ENCODE data around the gene KRT7. TPM values are rescaled to one million over a fixed set of nuclear protein-coding genes. Genes with fewer than 3 reads are reported as not detected.

The KRT7 gene
- total RNA-seq, 5 donors from 2014 or later (not counting 1 experiment from before 2014, with no cell fraction given): 2.7 to 3.8 (median 3.3) TPM; not detected in 2

- DNase-seq: peak in 23 of 35 experiments; percentile 2 to 53 (median 21)
- no peaks in the 10 kb centered on the region for H3K4me1 Mint-ChIP-seq
- no peak overlapping the region for H3K4me3 Mint-ChIP-seq
- no peak overlapping the region for H3K27ac Mint-ChIP-seq
- peak in 3 of 4 experiments; percentile 27 to 34 (median 32) for ATAC-seq (replicated peaks in 1 of 4)
- no peaks in the 10 kb centered on the region for H3K9me3 ChIP-seq
- ChIA-PET CTCF (no interaction called here), POLR2A (no interaction called here)
- peaks cover 17 to 41% of the 10 kb centered on the region in 2 donors for H3K27me3 Mint-ChIP-seq
- no peaks in the 10 kb centered on the region for H3K36me3 ChIP-seq (ENCODE audit: control insufficient read depth in 2 of 2, extremely low read depth in 1 of 2, insufficient read depth in 1 of 2, low read length in 1 of 2)
- H3K36me3 Mint-ChIP-seq: no peaks in the 10 kb centered on the region
- no peaks in the 10 kb centered on the region for H3K9me3 Mint-ChIP-seq
- no peaks in the 10 kb centered on the region for H3K4me1 ChIP-seq (ENCODE audit: control insufficient read depth in 1 of 2, extremely low read depth in 1 of 2, insufficient read depth in 2 of 2, low read length in 2 of 2)
- no peak overlapping the region for H3K4me3 ChIP-seq (ENCODE audit: control insufficient read depth in 1 of 2, extremely low read depth in 1 of 2, low read length in 1 of 2)
- H3K27me3 ChIP-seq (replicated peaks in 1 of 2; ENCODE audit: control insufficient read depth in 2 of 2, extremely low read depth in 1 of 2, insufficient read depth in 2 of 2, low read length in 1 of 2): peaks cover 15 to 28% of the 10 kb centered on the region in 2 experiments
- 16% methylated on average over 7 of the region's 8 CpGs for WGBS (ENCODE audit: insufficient coverage)
- no peak overlapping the region for H3K27ac ChIP-seq (ENCODE audit: low read length)
Observed at GRCh38 chr12:52221912-52222457, 11.1 kb upstream of the KRT7 start.

DNA sequence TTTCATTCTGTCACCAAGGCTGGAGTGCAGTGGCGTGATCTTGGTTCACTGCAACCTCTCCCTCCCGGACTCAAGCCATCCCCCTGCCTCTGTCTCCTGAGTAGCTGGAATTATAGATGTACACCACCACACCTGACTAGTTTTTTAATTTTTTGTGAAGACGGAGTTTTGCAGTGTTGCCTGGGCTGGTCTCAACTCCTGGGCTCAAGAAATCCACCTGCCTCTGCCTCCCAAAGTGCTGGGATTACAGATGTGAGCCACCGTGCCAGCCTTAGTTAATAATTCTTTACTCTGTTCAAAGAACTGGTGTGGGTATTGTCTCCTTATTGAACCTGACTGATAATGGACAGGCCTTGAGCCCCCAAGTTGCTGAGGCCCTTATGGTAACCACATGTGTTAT, 10.4 kb upstream of the KRT7 start:
- no peak overlapping the region for H3K4me3 Mint-ChIP-seq
- ChIA-PET CTCF (no interaction called here), POLR2A (no interaction called here)
- no peaks in the 10 kb centered on the region for H3K4me1 ChIP-seq (ENCODE audit: control insufficient read depth in 1 of 2, extremely low read depth in 1 of 2, insufficient read depth in 2 of 2, low read length in 2 of 2)
- no peak overlapping the region for H3K27ac ChIP-seq (ENCODE audit: low read length)
- 100% methylated on average over 2 of the region's 4 CpGs for WGBS (ENCODE audit: insufficient coverage)
- H3K27ac Mint-ChIP-seq: no peak overlapping the region
- H3K4me1 Mint-ChIP-seq: no peaks in the 10 kb centered on the region
- no peaks in the 10 kb centered on the region for H3K9me3 Mint-ChIP-seq
- H3K27me3 ChIP-seq (replicated peaks in 1 of 2; ENCODE audit: control insufficient read depth in 2 of 2, extremely low read depth in 1 of 2, insufficient read depth in 2 of 2, low read length in 1 of 2): peaks cover 15 to 26% of the 10 kb centered on the region in 2 experiments
- no peak for ATAC-seq (replicated peaks in 1 of 4)
- H3K9me3 ChIP-seq: no peaks in the 10 kb centered on the region
- H3K4me3 ChIP-seq (ENCODE audit: control insufficient read depth in 1 of 2, extremely low read depth in 1 of 2, low read length in 1 of 2): no peak overlapping the region
- peaks cover 17 to 43% of the 10 kb centered on the region in 2 donors for H3K27me3 Mint-ChIP-seq
- DNase-seq: no peak
- no peaks in the 10 kb centered on the region for H3K36me3 Mint-ChIP-seq
- H3K36me3 ChIP-seq (ENCODE audit: control insufficient read depth in 2 of 2, extremely low read depth in 1 of 2, insufficient read depth in 1 of 2, low read length in 1 of 2): no peaks in the 10 kb centered on the region

DNA sequence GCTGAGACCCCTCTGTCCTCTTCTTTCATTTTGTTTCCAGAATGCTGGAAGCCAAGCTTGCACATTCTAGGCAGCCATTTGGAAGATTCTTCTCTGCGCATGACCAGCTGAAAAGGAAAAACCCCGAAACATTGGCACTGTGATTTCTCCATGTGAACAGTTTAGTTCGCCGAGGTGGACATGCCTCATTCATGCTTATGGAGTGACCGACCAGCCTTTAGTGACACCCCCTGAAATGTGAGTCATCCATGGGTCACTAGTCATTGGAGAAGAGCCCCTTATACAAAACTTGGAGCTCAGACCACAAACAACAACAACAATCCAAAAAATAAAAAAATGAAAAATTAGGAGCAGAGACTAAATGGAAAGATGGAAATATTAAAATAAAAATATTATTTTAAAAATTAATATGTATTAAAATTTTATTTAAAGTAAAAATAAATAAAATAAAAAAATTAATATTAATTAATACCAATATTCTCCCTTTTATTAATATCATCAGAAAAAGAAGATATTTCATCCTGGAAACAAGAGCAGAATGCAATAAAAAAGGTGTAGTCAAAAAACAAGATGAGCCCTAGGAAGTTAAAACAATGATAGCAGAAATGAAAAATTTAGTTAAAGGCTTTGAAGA, 9.5 kb upstream of the KRT7 start:
- H3K4me3 Mint-ChIP-seq: no peak overlapping the region
- H3K36me3 ChIP-seq (ENCODE audit: control insufficient read depth in 2 of 2, extremely low read depth in 1 of 2, insufficient read depth in 1 of 2, low read length in 1 of 2): no peaks in the 10 kb centered on the region
- no peaks in the 10 kb centered on the region for H3K4me1 Mint-ChIP-seq
- no peak for ATAC-seq (replicated peaks in 1 of 4)
- H3K9me3 ChIP-seq: no peaks in the 10 kb centered on the region
- no peaks in the 10 kb centered on the region for H3K4me1 ChIP-seq (ENCODE audit: control insufficient read depth in 1 of 2, extremely low read depth in 1 of 2, insufficient read depth in 2 of 2, low read length in 2 of 2)
- CTCF ChIA-PET: interaction anchor here (0.6 kb wide), 2 partner anchors 105 to 948 kb away, joined by 3 read pairs; no protein-coding TSS in a partner anchor
- H3K27me3 Mint-ChIP-seq: peaks cover 17 to 44% of the 10 kb centered on the region in 2 donors
- peaks cover 15 to 26% of the 10 kb centered on the region in 2 experiments for H3K27me3 ChIP-seq (replicated peaks in 1 of 2; ENCODE audit: control insufficient read depth in 2 of 2, extremely low read depth in 1 of 2, insufficient read depth in 2 of 2, low read length in 1 of 2)
- POLR2A ChIA-PET: no interaction called here
- 94% methylated on average over 3 of the region's 5 CpGs for WGBS (ENCODE audit: insufficient coverage)
- DNase-seq: no peak
- H3K27ac ChIP-seq (ENCODE audit: low read length): no peak overlapping the region
- H3K36me3 Mint-ChIP-seq: no peaks in the 10 kb centered on the region
- H3K4me3 ChIP-seq (ENCODE audit: control insufficient read depth in 1 of 2, extremely low read depth in 1 of 2, low read length in 1 of 2): no peak overlapping the region
- H3K27ac Mint-ChIP-seq: peak overlapping the region in 1 of 2 donors; percentile 12
- H3K9me3 Mint-ChIP-seq: no peaks in the 10 kb centered on the region

DNA sequence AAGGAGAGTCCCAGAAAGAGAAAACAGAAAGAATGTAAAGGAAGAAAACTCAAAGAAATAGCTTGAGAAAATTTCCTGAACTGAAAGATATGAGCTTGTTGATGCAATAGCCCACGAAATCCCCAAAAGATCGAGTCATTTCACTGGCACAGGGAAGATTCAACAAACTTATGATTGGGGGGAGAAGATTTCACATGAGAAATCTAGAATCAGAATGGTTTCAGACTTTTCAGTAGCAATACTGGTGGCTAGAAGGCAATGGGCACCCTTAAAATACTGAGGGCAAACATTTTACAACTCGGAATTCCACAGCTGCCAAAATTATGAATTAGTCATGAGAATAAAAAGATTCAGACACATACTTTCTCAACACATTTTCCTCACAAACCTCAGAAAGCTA, 8.9 kb upstream of the KRT7 start:
- Mint-ChIP-seq H3K27me3 (peaks cover 17 to 47% of the 10 kb centered on the region in 2 donors), H3K27ac (no peak overlapping the region), H3K4me3 (no peak overlapping the region), H3K36me3 (no peaks in the 10 kb centered on the region), H3K4me1 (no peaks in the 10 kb centered on the region), H3K9me3 (no peaks in the 10 kb centered on the region)
- Histone ChIP-seq H3K9me3 (no peaks in the 10 kb centered on the region), H3K36me3 (ENCODE audit: control insufficient read depth in 2 of 2, extremely low read depth in 1 of 2, insufficient read depth in 1 of 2, low read length in 1 of 2) (no peaks in the 10 kb centered on the region), H3K4me1 (ENCODE audit: control insufficient read depth in 1 of 2, extremely low read depth in 1 of 2, insufficient read depth in 2 of 2, low read length in 2 of 2) (no peaks in the 10 kb centered on the region), H3K27me3 (replicated peaks in 1 of 2; ENCODE audit: control insufficient read depth in 2 of 2, extremely low read depth in 1 of 2, insufficient read depth in 2 of 2, low read length in 1 of 2) (peaks cover 15 to 29% of the 10 kb centered on the region in 2 experiments), H3K4me3 (ENCODE audit: control insufficient read depth in 1 of 2, extremely low read depth in 1 of 2, low read length in 1 of 2) (no peak overlapping the region), H3K27ac (ENCODE audit: low read length) (no peak overlapping the region)
- ATAC-seq (replicated peaks in 1 of 4): no peak
- ChIA-PET CTCF (interaction anchor here (0.6 kb wide), 2 partner anchors 104 to 948 kb away, joined by 3 read pairs; no protein-coding TSS in a partner anchor), POLR2A (no interaction called here)
- 60% methylated on average over 1 of the region's 3 CpGs for WGBS (ENCODE audit: insufficient coverage)
- DNase-seq: no peak

- no peaks in the 10 kb centered on the region for H3K4me1 ChIP-seq (ENCODE audit: control insufficient read depth in 1 of 2, extremely low read depth in 1 of 2, insufficient read depth in 2 of 2, low read length in 2 of 2)
- no peaks in the 10 kb centered on the region for H3K36me3 Mint-ChIP-seq
- ChIA-PET CTCF (interaction anchor here in 1 of 2 donors (0.7 kb wide), 1 partner anchor 8 kb away, joined by 3 read pairs; no protein-coding TSS in a partner anchor), POLR2A (no interaction called here)
- H3K4me3 Mint-ChIP-seq: no peak overlapping the region
- H3K27ac ChIP-seq (ENCODE audit: low read length): no peak overlapping the region
- no peak overlapping the region for H3K27ac Mint-ChIP-seq
- no peaks in the 10 kb centered on the region for H3K9me3 ChIP-seq
- H3K27me3 ChIP-seq (replicated peaks in 1 of 2; ENCODE audit: control insufficient read depth in 2 of 2, extremely low read depth in 1 of 2, insufficient read depth in 2 of 2, low read length in 1 of 2): peaks cover 15 to 33% of the 10 kb centered on the region in 2 experiments
- no peaks in the 10 kb centered on the region for H3K4me1 Mint-ChIP-seq
- peaks cover 25 to 48% of the 10 kb centered on the region in 2 donors for H3K27me3 Mint-ChIP-seq
- DNase-seq (no peak), ATAC-seq (replicated peaks in 1 of 4) (no peak)
- H3K36me3 ChIP-seq (ENCODE audit: control insufficient read depth in 2 of 2, extremely low read depth in 1 of 2, insufficient read depth in 1 of 2, low read length in 1 of 2): no peaks in the 10 kb centered on the region
- no peaks in the 10 kb centered on the region for H3K9me3 Mint-ChIP-seq
- WGBS (ENCODE audit: insufficient coverage): 60% methylated on average over 1 of the region's 4 CpGs
- H3K4me3 ChIP-seq (ENCODE audit: control insufficient read depth in 1 of 2, extremely low read depth in 1 of 2, low read length in 1 of 2): no peak overlapping the region
Observed at GRCh38 chr12:52225752-52226151, 7.3 kb upstream of the KRT7 start.

DNA sequence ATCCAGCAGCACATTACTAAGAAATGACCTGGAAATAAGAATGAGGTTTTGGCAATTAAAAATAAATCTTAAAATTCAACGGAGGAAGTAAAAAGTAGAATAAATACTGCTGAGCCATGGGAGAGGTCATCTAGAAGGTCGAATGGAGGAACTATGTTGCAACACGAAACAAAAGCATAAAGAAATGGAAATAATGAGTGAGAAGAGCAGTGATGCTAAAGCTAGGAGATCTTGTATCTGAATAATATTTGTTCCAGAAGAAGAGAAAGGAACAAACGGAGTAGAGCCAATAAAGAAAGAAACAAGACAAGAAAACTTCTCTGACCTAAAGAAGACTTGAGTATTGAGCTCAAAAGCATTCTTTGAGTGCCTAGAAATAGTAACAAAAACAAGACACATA, 6.6 kb upstream of the KRT7 start:
- Mint-ChIP-seq H3K4me3 (no peak overlapping the region), H3K4me1 (no peaks in the 10 kb centered on the region), H3K9me3 (no peaks in the 10 kb centered on the region), H3K27me3 (peaks cover 24 to 48% of the 10 kb centered on the region in 2 donors), H3K36me3 (no peaks in the 10 kb centered on the region), H3K27ac (no peak overlapping the region)
- CTCF ChIA-PET: no interaction called here
- peaks cover 9 to 39% of the 10 kb centered on the region in 2 experiments for H3K27me3 ChIP-seq (replicated peaks in 1 of 2; ENCODE audit: control insufficient read depth in 2 of 2, extremely low read depth in 1 of 2, insufficient read depth in 2 of 2, low read length in 1 of 2)
- POLR2A ChIA-PET: interaction anchor here in 1 of 2 donors (0.6 kb wide), 1 partner anchor 249 kb away, joined by 10 read pairs; no protein-coding TSS in a partner anchor
- H3K27ac ChIP-seq (ENCODE audit: low read length): no peak overlapping the region
- 70% methylated on average over 3 of the region's 4 CpGs for WGBS (ENCODE audit: insufficient coverage)
- no peak for DNase-seq
- H3K4me3 ChIP-seq (ENCODE audit: control insufficient read depth in 1 of 2, extremely low read depth in 1 of 2, low read length in 1 of 2): no peak overlapping the region
- H3K9me3 ChIP-seq: no peaks in the 10 kb centered on the region
- no peaks in the 10 kb centered on the region for H3K4me1 ChIP-seq (ENCODE audit: control insufficient read depth in 1 of 2, extremely low read depth in 1 of 2, insufficient read depth in 2 of 2, low read length in 2 of 2)
- no peaks in the 10 kb centered on the region for H3K36me3 ChIP-seq (ENCODE audit: control insufficient read depth in 2 of 2, extremely low read depth in 1 of 2, insufficient read depth in 1 of 2, low read length in 1 of 2)
- ATAC-seq (replicated peaks in 1 of 4): no peak

Data from T-cell (primary cell).